ENCODE data around the gene SH3RF3. TPM values are rescaled to one million over a fixed set of nuclear protein-coding genes. Genes with fewer than 3 reads are reported as not detected.
"Not testable (repeated sequence)": the region's sequence is repeated elsewhere in the genome, so short reads cannot be mapped to it uniquely, and the experiment has no call there.

SH3RF3 gene
- total RNA-seq, 1 donor from 2014 or later = 0.47 TPM

DNA sequence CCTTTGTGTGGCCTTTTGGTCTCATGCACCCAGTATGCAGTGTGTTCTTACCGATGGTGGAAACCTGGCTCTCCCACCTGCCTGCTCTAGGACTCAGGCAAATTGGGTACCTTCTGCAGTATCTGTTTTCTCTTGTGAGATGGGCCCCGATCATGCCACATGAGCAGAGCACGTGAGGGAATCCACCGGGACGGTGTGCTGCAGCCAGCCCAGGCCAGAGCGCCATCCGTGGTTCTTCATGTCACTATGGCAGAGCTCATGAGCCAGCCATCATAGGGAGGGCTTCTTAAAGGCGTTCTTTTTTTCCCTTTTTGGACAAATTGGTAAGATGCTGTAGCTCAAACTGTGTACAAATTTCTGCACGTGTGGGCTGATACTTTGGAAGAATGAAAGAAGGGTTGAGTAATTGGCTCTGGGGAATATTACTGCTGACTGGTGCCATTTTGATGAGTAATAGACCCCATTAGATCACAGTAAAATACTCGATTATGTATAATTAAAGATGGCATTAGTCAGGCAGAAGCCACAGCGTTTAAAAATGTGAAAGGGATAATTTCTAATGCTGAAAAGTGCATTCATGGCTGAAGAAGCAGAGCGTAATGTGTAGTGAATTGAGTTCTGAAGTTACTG is 19.2 kb downstream of the SH3RF3 start:
- Mint-ChIP-seq H3K4me1 (peaks cover 30% of the 10 kb centered on the region), H3K36me3 (ENCODE audit: low read depth) (peaks cover 2% of the 10 kb centered on the region), H3K27ac (no peak overlapping the region), H3K9me3 (no peaks in the 10 kb centered on the region), H3K4me3 (no peak overlapping the region), H3K27me3 (peaks cover 46% of the 10 kb centered on the region)
- no peak for DNase-seq
- intact Hi-C loops (cut with micrococcal nuclease) = no loop called here

GRCh38 chr2:109148991-109149645 is 20.1 kb downstream of the SH3RF3 start:
- H3K27me3 Mint-ChIP-seq = peaks cover 48% of the 10 kb centered on the region
- intact Hi-C loops (cut with micrococcal nuclease) = no loop called here
- H3K9me3 Mint-ChIP-seq = no peaks in the 10 kb centered on the region
- no peak for DNase-seq
- H3K36me3 Mint-ChIP-seq (ENCODE audit: low read depth) = no peaks in the 10 kb centered on the region
- H3K4me3 Mint-ChIP-seq = no peak overlapping the region
- H3K4me1 Mint-ChIP-seq = peaks cover 23% of the 10 kb centered on the region
- H3K27ac Mint-ChIP-seq = no peak overlapping the region

DNA sequence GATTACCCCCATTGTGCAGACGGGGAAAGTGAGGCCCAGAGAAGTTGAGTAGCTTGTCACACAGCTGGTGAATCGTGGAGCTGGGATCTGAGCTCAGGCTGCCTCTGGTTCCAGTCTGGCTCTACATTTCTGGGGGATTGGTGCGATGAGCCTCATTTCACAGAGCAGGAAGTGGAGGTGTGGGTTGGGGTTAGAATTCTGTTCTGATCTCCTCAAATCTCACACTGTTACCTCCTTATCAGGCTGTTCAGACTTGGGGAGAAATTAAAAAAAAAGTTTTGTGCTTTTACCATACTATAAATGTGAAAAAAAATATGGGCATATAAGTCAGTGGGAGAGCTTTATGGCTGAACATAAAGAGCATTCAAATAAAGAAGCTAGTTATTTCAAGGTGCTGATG is 21.6 kb downstream of the SH3RF3 start:
- H3K9me3 Mint-ChIP-seq = no peaks in the 10 kb centered on the region
- no peaks in the 10 kb centered on the region for H3K36me3 Mint-ChIP-seq (ENCODE audit: low read depth)
- H3K4me1 Mint-ChIP-seq = peaks cover 10% of the 10 kb centered on the region
- intact Hi-C loops (cut with micrococcal nuclease) = no loop called here
- no peak for DNase-seq
- no peak overlapping the region for H3K4me3 Mint-ChIP-seq
- no peak overlapping the region for H3K27ac Mint-ChIP-seq
- H3K27me3 Mint-ChIP-seq = peaks cover 43% of the 10 kb centered on the region

- H3K9me3 Mint-ChIP-seq = no peaks in the 10 kb centered on the region
- no peak overlapping the region for H3K27ac Mint-ChIP-seq
- no peak overlapping the region for H3K4me3 Mint-ChIP-seq
- H3K4me1 Mint-ChIP-seq = peaks cover 7% of the 10 kb centered on the region
- H3K27me3 Mint-ChIP-seq = peaks cover 43% of the 10 kb centered on the region
- DNase-seq = no peak
- intact Hi-C loops (cut with micrococcal nuclease) = no loop called here
- H3K36me3 Mint-ChIP-seq (ENCODE audit: low read depth) = no peaks in the 10 kb centered on the region
Measured at GRCh38 chr2:109151519-109151918, 22.5 kb downstream of the SH3RF3 start.

DNA sequence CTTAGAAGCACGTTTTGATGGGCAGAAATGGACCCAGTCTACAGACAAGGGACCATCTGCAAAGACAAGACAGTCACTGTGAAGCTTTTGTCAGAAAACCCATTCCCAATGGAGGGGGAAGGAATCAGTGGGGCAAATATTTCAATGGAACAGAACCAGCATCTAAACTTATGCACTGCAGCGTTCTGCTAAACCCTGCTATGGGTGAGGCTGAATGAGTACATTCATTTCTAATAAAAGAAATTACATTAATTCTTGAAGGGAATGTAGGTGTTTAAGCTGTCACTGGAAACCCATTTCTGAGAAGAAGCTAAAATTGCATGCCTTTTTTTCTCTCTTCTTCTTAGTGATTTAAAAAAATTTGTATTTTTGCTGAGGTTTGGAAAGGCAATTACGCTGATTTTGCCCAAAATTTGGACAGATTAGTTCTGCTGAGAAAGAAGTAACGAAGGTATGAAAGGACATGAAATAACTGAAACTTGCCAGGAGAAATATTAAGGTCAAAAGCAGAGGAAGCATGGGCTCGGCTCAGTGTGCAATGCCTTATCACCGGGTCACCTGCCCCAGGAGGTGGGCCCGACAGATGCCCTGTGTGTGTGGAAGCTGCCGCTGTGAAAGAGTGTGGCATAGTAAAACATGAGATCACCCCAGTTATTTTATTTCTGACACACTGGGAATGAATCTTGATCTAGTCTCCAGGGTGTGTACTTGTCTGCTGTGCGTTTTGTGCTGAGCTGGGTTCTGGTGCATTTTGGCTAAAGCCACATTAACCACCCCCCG is 24.2 kb downstream of the SH3RF3 start:
- DNase-seq = no peak
- no peaks in the 10 kb centered on the region for H3K9me3 Mint-ChIP-seq
- no peak overlapping the region for H3K4me3 Mint-ChIP-seq
- peaks cover 6% of the 10 kb centered on the region for H3K4me1 Mint-ChIP-seq
- intact Hi-C loops (cut with micrococcal nuclease) = no loop called here
- no peak overlapping the region for H3K27ac Mint-ChIP-seq
- peaks cover 39% of the 10 kb centered on the region for H3K27me3 Mint-ChIP-seq
- no peaks in the 10 kb centered on the region for H3K36me3 Mint-ChIP-seq (ENCODE audit: low read depth)

DNA sequence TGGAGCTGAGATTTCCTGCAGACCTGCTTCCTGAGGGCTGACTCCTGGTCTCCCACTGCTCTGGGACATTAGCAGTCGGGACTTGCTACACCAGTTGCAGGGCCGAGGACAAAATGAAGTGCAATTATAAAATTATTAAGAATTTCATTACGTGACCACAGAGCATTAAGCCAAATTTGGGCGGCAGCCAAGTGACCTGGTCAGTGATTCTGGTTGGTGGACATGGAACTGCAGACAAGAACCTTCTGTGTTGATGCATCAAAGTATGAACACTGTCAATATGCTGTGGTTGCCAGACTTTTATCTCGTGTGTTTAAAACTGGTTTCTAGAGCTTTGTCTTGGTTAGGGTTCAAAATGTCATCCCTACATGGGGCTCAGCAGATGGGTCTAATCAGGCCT is 24.8 kb downstream of the SH3RF3 start:
- Mint-ChIP-seq H3K9me3 (no peaks in the 10 kb centered on the region), H3K36me3 (ENCODE audit: low read depth) (no peaks in the 10 kb centered on the region), H3K4me1 (peaks cover 6% of the 10 kb centered on the region), H3K27me3 (peaks cover 35% of the 10 kb centered on the region), H3K27ac (no peak overlapping the region), H3K4me3 (no peak overlapping the region)
- intact Hi-C loops (cut with micrococcal nuclease) = no loop called here
- no peak for DNase-seq

- Mint-ChIP-seq H3K4me1 (peaks cover 6% of the 10 kb centered on the region), H3K9me3 (no peaks in the 10 kb centered on the region), H3K36me3 (ENCODE audit: low read depth) (no peaks in the 10 kb centered on the region), H3K27ac (no peak overlapping the region), H3K27me3 (peaks cover 31% of the 10 kb centered on the region), H3K4me3 (no peak overlapping the region)
- no peak for DNase-seq
- intact Hi-C loops (cut with micrococcal nuclease) = no loop called here
Measured at GRCh38 chr2:109154226-109154625, 25.2 kb downstream of the SH3RF3 start.

GRCh38 chr2:109155553-109156451 is 26.8 kb downstream of the SH3RF3 start:
- intact Hi-C loops (cut with micrococcal nuclease) = no loop called here
- no peak overlapping the region for H3K27ac Mint-ChIP-seq
- peaks cover 28% of the 10 kb centered on the region for H3K27me3 Mint-ChIP-seq
- no peaks in the 10 kb centered on the region for H3K36me3 Mint-ChIP-seq (ENCODE audit: low read depth)
- peaks cover under 1% of the 10 kb centered on the region for H3K4me1 Mint-ChIP-seq
- H3K4me3 Mint-ChIP-seq = no peak overlapping the region
- DNase-seq = no peak
- H3K9me3 Mint-ChIP-seq = no peaks in the 10 kb centered on the region

- intact Hi-C loops (cut with micrococcal nuclease) = no loop called here
- no peak for DNase-seq
- Mint-ChIP-seq H3K36me3 (ENCODE audit: low read depth) (no peaks in the 10 kb centered on the region), H3K4me1 (no peaks in the 10 kb centered on the region), H3K4me3 (no peak overlapping the region), H3K27ac (no peak overlapping the region), H3K9me3 (no peaks in the 10 kb centered on the region), H3K27me3 (peaks cover 28% of the 10 kb centered on the region)
Measured at GRCh38 chr2:109157563-109158105, 28.6 kb downstream of the SH3RF3 start.

- Mint-ChIP-seq H3K9me3 (no peaks in the 10 kb centered on the region), H3K27me3 (peaks cover 24% of the 10 kb centered on the region), H3K4me3 (no peak overlapping the region), H3K27ac (no peak overlapping the region), H3K4me1 (no peaks in the 10 kb centered on the region), H3K36me3 (ENCODE audit: low read depth) (no peaks in the 10 kb centered on the region)
- intact Hi-C loops (cut with micrococcal nuclease) = no loop called here
- DNase-seq = no peak
Measured at GRCh38 chr2:109158237-109158636, 29.2 kb downstream of the SH3RF3 start.

DNA sequence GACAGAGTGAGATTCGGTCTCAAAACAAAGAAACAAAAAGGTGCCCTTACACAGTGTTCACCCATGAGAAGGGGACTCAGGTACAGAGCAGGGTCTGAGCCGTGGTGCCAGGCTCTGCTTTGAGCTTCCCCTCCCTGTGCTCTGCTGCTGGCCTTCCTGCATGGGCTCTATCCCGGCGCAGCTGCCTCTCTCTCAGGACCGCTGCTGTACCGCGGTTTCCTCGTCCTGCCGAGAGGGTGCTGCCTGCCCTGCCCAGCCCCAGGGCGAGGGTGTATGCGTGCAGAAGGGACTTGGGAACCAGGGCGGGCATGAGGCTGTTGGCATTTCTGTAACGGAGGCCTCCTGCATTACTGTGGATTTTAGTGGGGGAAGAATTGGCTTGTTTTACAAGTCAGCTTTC is 30.1 kb downstream of the SH3RF3 start:
- no peaks in the 10 kb centered on the region for H3K4me1 Mint-ChIP-seq
- H3K36me3 Mint-ChIP-seq (ENCODE audit: low read depth) = no peaks in the 10 kb centered on the region
- H3K27ac Mint-ChIP-seq = no peak overlapping the region
- intact Hi-C loops (cut with micrococcal nuclease) = no loop called here
- DNase-seq = no peak
- peaks cover 21% of the 10 kb centered on the region for H3K27me3 Mint-ChIP-seq
- no peak overlapping the region for H3K4me3 Mint-ChIP-seq
- no peaks in the 10 kb centered on the region for H3K9me3 Mint-ChIP-seq

GRCh38 chr2:109160714-109161440 is 31.9 kb downstream of the SH3RF3 start:
- Mint-ChIP-seq H3K27me3 (peaks cover 21% of the 10 kb centered on the region), H3K9me3 (no peaks in the 10 kb centered on the region), H3K4me1 (no peaks in the 10 kb centered on the region), H3K4me3 (no peak overlapping the region), H3K27ac (no peak overlapping the region), H3K36me3 (ENCODE audit: low read depth) (no peaks in the 10 kb centered on the region)
- DNase-seq = no peak
- intact Hi-C loops (cut with micrococcal nuclease) = no loop called here

DNA sequence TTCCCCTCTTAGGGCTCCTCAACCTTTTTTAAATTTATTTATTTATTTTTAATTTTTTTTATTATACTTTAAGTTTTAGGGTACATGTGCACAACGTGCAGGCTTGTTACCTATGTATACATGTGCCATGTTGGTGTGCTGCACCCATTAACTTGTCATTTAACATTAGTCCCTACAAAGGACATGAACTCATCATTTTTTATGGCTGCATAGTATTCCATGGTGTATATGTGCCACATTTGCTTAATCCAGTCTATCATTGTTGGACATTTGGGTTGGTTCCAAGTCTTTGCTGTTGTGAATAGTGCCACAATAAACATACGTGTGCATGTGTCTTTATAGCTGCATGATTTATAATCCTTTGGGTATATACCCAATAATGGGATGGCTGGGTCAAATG is 33.4 kb downstream of the SH3RF3 start:
- H3K27me3 Mint-ChIP-seq = peaks cover 17% of the 10 kb centered on the region
- H3K27ac Mint-ChIP-seq; H3K4me3 Mint-ChIP-seq; H3K36me3 Mint-ChIP-seq (ENCODE audit: low read depth); DNase-seq; intact Hi-C loops (cut with micrococcal nuclease); H3K4me1 Mint-ChIP-seq; H3K9me3 Mint-ChIP-seq: not testable (repeated sequence)

Measured in activated CD4-positive, alpha-beta T cell treated with anti-CD3 and anti-CD28 coated beads, Interleukin-2, amount 10 ng/mL, durations not matched to agents 24 days and 14 days (primary cell).